BJ (cell line): ENCODE measurements around the gene ALG14. TPM values are rescaled to one million over a fixed set of nuclear protein-coding genes. Genes with fewer than 3 reads are reported as not detected.

ENCODE experiments used
- CTCF ChIA-PET: fragments of 350-600 bp; formaldehyde crosslinking; extraction: SDS; loops from one replicate; lab custom pipeline; 2021; ENCODE audit warnings: antibody characterized with exemption, inconsistent platforms; lab: Yijun Ruan, JAX
- POLR2A ChIA-PET: fragments of 300-600 bp; sonication (Branson Sonifier 250); formaldehyde crosslinking; extraction: SDS; loops from one replicate; lab custom pipeline; 2021; ENCODE audit warnings: antibody characterized with exemption; lab: Charles Lee
- DNase-seq: peaks from one replicate; pipeline ENCODE4 v3.0.0-alpha.2; 2011; ENCODE audit warnings: low read depth
- H3K27me3 ChIP-seq: 2 replicates; pipeline ENCODE4 v1.6.0; 2011; ENCODE audit warnings: low read length; ENCODE audit not compliant: control insufficient read depth, insufficient read depth
- H3K36me3 ChIP-seq: 2 replicates; pipeline ENCODE4 v1.5.1; 2011; ENCODE audit warnings: low read length; ENCODE audit not compliant: control insufficient read depth, insufficient read depth
- H3K4me3 ChIP-seq: 2 replicates; pipeline ENCODE4 v1.5.1; 2011; ENCODE audit warnings: low read depth, mild to moderate bottlenecking, control low read depth, low read length
- CTCF ChIP-seq: IDR thresholded peaks from 2 replicates; pipeline ENCODE4 v1.5.1; 2011; ENCODE audit warnings: low read depth, mild to moderate bottlenecking, control low read depth, inconsistent platforms, low read length, moderate library complexity; ENCODE audit not compliant: insufficient read depth
- polyA plus RNA-seq: library from polyadenylated mRNA; depleted of rRNA; stranded (reverse); fragments of >200 nt; gene quantifications from 2 replicates; pipeline ENCODE4 v1.2.3, GENCODE V29; 2011

The ALG14 gene
- polyA plus RNA-seq, 1 experiment = 2.3 TPM

GRCh38 chr1:94927405-94928175 is 145.2 kb downstream of the ALG14 start:
- H3K27me3 ChIP-seq = no peaks in the 10 kb centered on the region
- peak overlapping the region; percentile 48 for H3K4me3 ChIP-seq
- POLR2A ChIA-PET = interaction anchor here (0.9 kb wide), 1 partner anchor 72 kb away, joined by 3 read pairs; no protein-coding TSS in a partner anchor
- H3K36me3 ChIP-seq = no peaks in the 10 kb centered on the region
- TF ChIP-seq CTCF = no peak
- CTCF ChIA-PET = interaction anchor here (1.0 to 2.5 kb wide), 7 partner anchors 19 to 116 kb away, joined by 3 to 13 read pairs (median 4); no protein-coding TSS in a partner anchor
- no peak for DNase-seq

GRCh38 chr1:94926915-94927404 is 145.8 kb downstream of the ALG14 start, which contains the start of gene CNN3:
Gene CNN3, minus strand, starts transcription at chr1:94927110. Its CDS starts 216 bp downstream, at chr1:94926894.
- TF ChIP-seq CTCF = no peak
- POLR2A ChIA-PET = interaction anchor here (0.6 to 0.9 kb wide), 2 partner anchors 27 to 71 kb away, joined by 3 read pairs; no protein-coding TSS in a partner anchor
- Histone ChIP-seq H3K36me3 (no peaks in the 10 kb centered on the region), H3K27me3 (no peaks in the 10 kb centered on the region), H3K4me3 (peak within 1 kb of the TSS; percentile 95)
- CTCF ChIA-PET = interaction anchor here (1.0 to 2.5 kb wide), 7 partner anchors 20 to 116 kb away, joined by 3 to 13 read pairs (median 4); no protein-coding TSS in a partner anchor
- DNase-seq = peak; percentile 47

GRCh38 chr1:94926126-94926914 is 146.4 kb downstream of the ALG14 start:
- TF ChIP-seq CTCF = peak; percentile 46
- peak overlapping the region; percentile 95 for H3K4me3 ChIP-seq
- H3K36me3 ChIP-seq = no peaks in the 10 kb centered on the region
- no peaks in the 10 kb centered on the region for H3K27me3 ChIP-seq
- DNase-seq = no peak
- ChIA-PET CTCF (interaction anchor here (0.8 to 4.0 kb wide), 11 partner anchors 33 to 117 kb away, joined by 3 to 17 read pairs (median 4); no protein-coding TSS in a partner anchor), POLR2A (interaction anchor here (0.6 to 2.2 kb wide), 4 partner anchors 26 to 604 kb away, joined by 3 to 5 read pairs (median 4); no protein-coding TSS in a partner anchor)

GRCh38 chr1:94925561-94926125 is 147.1 kb downstream of the ALG14 start:
- DNase-seq = no peak
- Histone ChIP-seq H3K27me3 (no peaks in the 10 kb centered on the region), H3K4me3 (peak overlapping the region; percentile 95), H3K36me3 (no peaks in the 10 kb centered on the region)
- peak; percentile 34 for TF ChIP-seq CTCF
- ChIA-PET CTCF (interaction anchor here (0.8 to 4.0 kb wide), 8 partner anchors 23 to 118 kb away, joined by 3 to 17 read pairs (median 4); no protein-coding TSS in a partner anchor), POLR2A (interaction anchor here (0.6 to 2.2 kb wide), 3 partner anchors 69 to 603 kb away, joined by 3 to 5 read pairs (median 4); no protein-coding TSS in a partner anchor)
